ENCODE measurements around the gene MEN1. TPM values are rescaled to one million over a fixed set of nuclear protein-coding genes. Genes with fewer than 3 reads are reported as not detected.

MEN1 gene
- total and polyA plus RNA-seq, 9 of the 15 experiments (the other 6 are each of a cell fraction or from before 2014, with no cell fraction given): 3.4 to 57.2 (median 19.3) TPM

GRCh38 chr11:64778473-64779298, 31.7 kb downstream of the MEN1 start, which contains the start of gene SF1 (continued):
- TF ChIP-seq, protein P1, sequence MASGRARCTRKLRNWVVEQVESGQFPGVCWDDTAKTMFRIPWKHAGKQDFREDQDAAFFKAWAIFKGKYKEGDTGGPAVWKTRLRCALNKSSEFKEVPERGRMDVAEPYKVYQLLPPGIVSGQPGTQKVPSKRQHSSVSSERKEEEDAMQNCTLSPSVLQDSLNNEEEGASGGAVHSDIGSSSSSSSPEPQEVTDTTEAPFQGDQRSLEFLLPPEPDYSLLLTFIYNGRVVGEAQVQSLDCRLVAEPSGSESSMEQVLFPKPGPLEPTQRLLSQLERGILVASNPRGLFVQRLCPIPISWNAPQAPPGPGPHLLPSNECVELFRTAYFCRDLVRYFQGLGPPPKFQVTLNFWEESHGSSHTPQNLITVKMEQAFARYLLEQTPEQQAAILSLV (tag; IDR thresholded peaks at IDR 0.05): no peak
- TF ChIP-seq TRIM24 (IDR thresholded peaks at IDR 0.05): no peak
- peak; percentile 80 for TF ChIP-seq SUPT5H (IDR thresholded peaks at IDR 0.05)
- no peak for TF ChIP-seq MXD1 (CRISPR knock-in tag; IDR thresholded peaks at IDR 0.05; ENCODE audit: borderline replicate concordance, poor library complexity, severe bottlenecking)
- TF ChIP-seq RBM34 (IDR thresholded peaks at IDR 0.05; ENCODE audit: borderline replicate concordance, insufficient read depth, low read length): no peak
- TF ChIP-seq ZBTB7A (IDR thresholded peaks at IDR 0.05; ENCODE audit: borderline replicate concordance, control insufficient read depth, low read depth, low read length): peak; percentile 71; the same call in 1 of the 2 replicates
- TF ChIP-seq RCOR1 (IDR thresholded peaks at IDR 0.05; ENCODE audit: borderline replicate concordance in 1 of 2, low read depth in 2 of 2, low read length in 2 of 2): peak; percentile 78 to 97
- peak; percentile 13; the same call in 1 of the 2 replicates for TF ChIP-seq SMAD4 (CRISPR knock-in tag; conservative IDR thresholded peaks at IDR 0.05)
- TF ChIP-seq POU5F1 (IDR thresholded peaks at IDR 0.05; ENCODE audit: borderline replicate concordance, low read depth, low read length, partially characterized antibody): peak; percentile 26
- no peak for TF ChIP-seq MTA2 (IDR thresholded peaks at IDR 0.05; ENCODE audit: low read depth)
- no peak for TF ChIP-seq PYGO2 (tag; IDR thresholded peaks at IDR 0.05)
- TF ChIP-seq STAT5A (IDR thresholded peaks at IDR 0.05; ENCODE audit: borderline replicate concordance, low read length): no peak
- TF ChIP-seq POLR2G (IDR thresholded peaks at IDR 0.05; ENCODE audit: low read depth, low read length): peak; percentile 93
- TF ChIP-seq ZNF717 (CRISPR knock-in tag; IDR thresholded peaks at IDR 0.05): no peak
- peak; percentile 79 for TF ChIP-seq HCFC1 (IDR thresholded peaks at IDR 0.05; ENCODE audit: low read depth, low read length)
- no peak for TF ChIP-seq MEF2A (IDR thresholded peaks at IDR 0.05; ENCODE audit: control insufficient read depth, low read depth, low read length)
- TF ChIP-seq, protein P2, sequence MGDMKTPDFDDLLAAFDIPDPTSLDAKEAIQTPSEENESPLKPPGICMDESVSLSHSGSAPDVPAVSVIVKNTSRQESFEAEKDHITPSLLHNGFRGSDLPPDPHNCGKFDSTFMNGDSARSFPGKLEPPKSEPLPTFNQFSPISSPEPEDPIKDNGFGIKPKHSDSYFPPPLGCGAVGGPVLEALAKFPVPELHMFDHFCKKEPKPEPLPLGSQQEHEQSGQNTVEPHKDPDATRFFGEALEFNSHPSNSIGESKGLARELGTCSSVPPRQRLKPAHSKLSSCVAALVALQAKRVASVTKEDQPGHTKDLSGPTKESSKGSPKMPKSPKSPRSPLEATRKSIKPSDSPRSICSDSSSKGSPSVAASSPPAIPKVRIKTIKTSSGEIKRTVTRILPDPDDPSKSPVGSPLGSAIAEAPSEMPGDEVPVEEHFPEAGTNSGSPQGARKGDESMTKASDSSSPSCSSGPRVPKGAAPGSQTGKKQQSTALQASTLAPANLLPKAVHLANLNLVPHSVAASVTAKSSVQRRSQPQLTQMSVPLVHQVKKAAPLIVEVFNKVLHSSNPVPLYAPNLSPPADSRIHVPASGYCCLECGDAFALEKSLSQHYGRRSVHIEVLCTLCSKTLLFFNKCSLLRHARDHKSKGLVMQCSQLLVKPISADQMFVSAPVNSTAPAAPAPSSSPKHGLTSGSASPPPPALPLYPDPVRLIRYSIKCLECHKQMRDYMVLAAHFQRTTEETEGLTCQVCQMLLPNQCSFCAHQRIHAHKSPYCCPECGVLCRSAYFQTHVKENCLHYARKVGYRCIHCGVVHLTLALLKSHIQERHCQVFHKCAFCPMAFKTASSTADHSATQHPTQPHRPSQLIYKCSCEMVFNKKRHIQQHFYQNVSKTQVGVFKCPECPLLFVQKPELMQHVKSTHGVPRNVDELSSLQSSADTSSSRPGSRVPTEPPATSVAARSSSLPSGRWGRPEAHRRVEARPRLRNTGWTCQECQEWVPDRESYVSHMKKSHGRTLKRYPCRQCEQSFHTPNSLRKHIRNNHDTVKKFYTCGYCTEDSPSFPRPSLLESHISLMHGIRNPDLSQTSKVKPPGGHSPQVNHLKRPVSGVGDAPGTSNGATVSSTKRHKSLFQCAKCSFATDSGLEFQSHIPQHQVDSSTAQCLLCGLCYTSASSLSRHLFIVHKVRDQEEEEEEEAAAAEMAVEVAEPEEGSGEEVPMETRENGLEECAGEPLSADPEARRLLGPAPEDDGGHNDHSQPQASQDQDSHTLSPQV (IDR thresholded peaks at IDR 0.05): no peak
- TF ChIP-seq, protein P3, sequence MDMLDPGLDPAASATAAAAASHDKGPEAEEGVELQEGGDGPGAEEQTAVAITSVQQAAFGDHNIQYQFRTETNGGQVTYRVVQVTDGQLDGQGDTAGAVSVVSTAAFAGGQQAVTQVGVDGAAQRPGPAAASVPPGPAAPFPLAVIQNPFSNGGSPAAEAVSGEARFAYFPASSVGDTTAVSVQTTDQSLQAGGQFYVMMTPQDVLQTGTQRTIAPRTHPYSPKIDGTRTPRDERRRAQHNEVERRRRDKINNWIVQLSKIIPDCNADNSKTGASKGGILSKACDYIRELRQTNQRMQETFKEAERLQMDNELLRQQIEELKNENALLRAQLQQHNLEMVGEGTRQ (CRISPR knock-in tag; IDR thresholded peaks at IDR 0.05): no peak
- TF ChIP-seq ZBTB17 (CRISPR knock-in tag; IDR thresholded peaks at IDR 0.05): no peak
- TF ChIP-seq CHD1 (IDR thresholded peaks at IDR 0.05; ENCODE audit: low read length): no peak
- peak; percentile 81 for TF ChIP-seq TAF1 (IDR thresholded peaks at IDR 0.05; ENCODE audit: control insufficient read depth, extremely low read depth, insufficient read depth, low read length, severe bottlenecking)
- TF ChIP-seq ZNF778 (CRISPR knock-in tag; IDR thresholded peaks at IDR 0.05): no peak
